HepG2 (cell line): ENCODE data around the gene IL2RA. TPM values are rescaled to one million over a fixed set of nuclear protein-coding genes. Genes with fewer than 3 reads are reported as not detected.

Source experiments
- FOSL2 ChIP-seq: sonication (generic); formaldehyde crosslinking; IDR thresholded peaks from 2 replicates; pipeline ENCODE4 v1.4.0; 2020; ENCODE audit warnings: missing genetic modification reagents
- HNF4G ChIP-seq, 2 experiments: sonication (generic) in 1 of 2; formaldehyde crosslinking in 1 of 2; IDR thresholded peaks; 2 replicates each; pipeline versions ENCODE4 v1.4.0 to v1.6.1; 2011 to 2020; ENCODE audit warnings: borderline replicate concordance in 2 of 2, low read depth in 2 of 2, mild to moderate bottlenecking in 2 of 2, low read length in 1 of 2, missing genetic modification reagents in 1 of 2, moderate library complexity in 1 of 2
- JARID2 ChIP-seq: sonication (generic); formaldehyde crosslinking; IDR thresholded peaks from 2 replicates; pipeline ENCODE4 v1.8.1; 2023; ENCODE audit warnings: missing genetic modification reagents, inconsistent platforms; ENCODE audit not compliant: insufficient replicate concordance
- MATR3 ChIP-seq: sonication (generic); formaldehyde crosslinking; IDR thresholded peaks from 2 replicates; pipeline ENCODE4 v1.4.0; 2020; ENCODE audit warnings: missing genetic modification reagents
- NAIF1 ChIP-seq: sonication (generic); formaldehyde crosslinking; IDR thresholded peaks from 2 replicates; pipeline ENCODE4 v1.5.0; 2020; ENCODE audit warnings: mild to moderate bottlenecking, missing genetic modification reagents, borderline replicate concordance
- NR2F2 ChIP-seq: IDR thresholded peaks from 2 replicates; pipeline ENCODE4 v1.6.1; 2012; ENCODE audit warnings: low read depth, inconsistent platforms, borderline replicate concordance
- RCOR2 ChIP-seq: IDR thresholded peaks from 2 replicates; pipeline ENCODE4 v1.6.1; 2016; ENCODE audit warnings: missing biosample characterization, missing genetic modification reagents
- TSC22D2 ChIP-seq: sonication (generic); formaldehyde crosslinking; IDR thresholded peaks from 2 replicates; pipeline ENCODE4 v1.5.1; 2020; ENCODE audit warnings: missing genetic modification reagents, mild to moderate bottlenecking, borderline replicate concordance
- U2AF2 ChIP-seq: fragments of 200-400 bp; formaldehyde crosslinking; IDR thresholded peaks from 2 replicates; pipeline ENCODE4 v1.6.1; 2017; ENCODE audit warnings: low read depth, mild to moderate bottlenecking, low read length
- ZNF138 ChIP-seq: sonication (generic); formaldehyde crosslinking; IDR thresholded peaks from 2 replicates; pipeline ENCODE4 v1.5.0; 2020; ENCODE audit warnings: mild to moderate bottlenecking, low read depth, missing genetic modification reagents
- ZNF747 ChIP-seq: sonication (generic); formaldehyde crosslinking; IDR thresholded peaks from 2 replicates; pipeline ENCODE4 v1.8.1; 2023; ENCODE audit warnings: missing genetic modification reagents, mild to moderate bottlenecking, borderline replicate concordance
- polyA plus RNA-seq, 8 experiments: library from polyadenylated mRNA; depleted of rRNA in 3 of 8; stranded (reverse) in 7 of 8; unstranded in 1 of 8; fragments of >200 nt; fragmentation: Illumina TruSeq in 4 of 8; extraction: Trizol in 4 of 8; gene quantifications; 2 replicates each; pipeline versions ENCODE4 v1.2.1 to v1.2.3, GENCODE V29; 2011 to 2016; ENCODE audit warnings: low read depth in 4 of 8, missing spikeins in 1 of 8, mixed read lengths in 1 of 8; ENCODE audit not compliant: insufficient read depth in 1 of 8
- total RNA-seq, 5 experiments: library from RNA; depleted of rRNA; stranded (reverse); fragments of >200 nt; fragmentation: Illumina TruSeq; extraction: Trizol; gene quantifications; 2 replicates each; pipeline ENCODE4 v1.2.3, GENCODE V29; 2016; ENCODE audit warnings: low read depth in 1 of 5
- TF ChIP-seq, protein P1 (sequence below), 2 experiments: sonication (generic) in 1 of 2; formaldehyde crosslinking in 1 of 2; IDR thresholded peaks; 2 replicates each; pipeline versions ENCODE4 v1.6.1 to v1.9.0; 2014 to 2022; ENCODE audit warnings: antibody characterized with exemption in 1 of 2, borderline replicate concordance in 1 of 2, inconsistent platforms in 1 of 2, low read depth in 1 of 2, missing genetic modification reagents in 1 of 2
- TF ChIP-seq, protein P2 (sequence below): sonication (generic); formaldehyde crosslinking; IDR thresholded peaks from 2 replicates; pipeline ENCODE4 v1.4.0; 2020; ENCODE audit warnings: low read depth, missing genetic modification reagents
- TF ChIP-seq, protein P3 (sequence below): sonication (generic); formaldehyde crosslinking; IDR thresholded peaks from 2 replicates; pipeline ENCODE4 v1.5.1; 2020; ENCODE audit warnings: missing genetic modification reagents, mild to moderate bottlenecking, borderline replicate concordance

IL2RA gene
- total and polyA plus RNA-seq, 2 of the 13 experiments (the other 11 are each of a cell fraction or from before 2014, with no cell fraction given), result not detected

DNA sequence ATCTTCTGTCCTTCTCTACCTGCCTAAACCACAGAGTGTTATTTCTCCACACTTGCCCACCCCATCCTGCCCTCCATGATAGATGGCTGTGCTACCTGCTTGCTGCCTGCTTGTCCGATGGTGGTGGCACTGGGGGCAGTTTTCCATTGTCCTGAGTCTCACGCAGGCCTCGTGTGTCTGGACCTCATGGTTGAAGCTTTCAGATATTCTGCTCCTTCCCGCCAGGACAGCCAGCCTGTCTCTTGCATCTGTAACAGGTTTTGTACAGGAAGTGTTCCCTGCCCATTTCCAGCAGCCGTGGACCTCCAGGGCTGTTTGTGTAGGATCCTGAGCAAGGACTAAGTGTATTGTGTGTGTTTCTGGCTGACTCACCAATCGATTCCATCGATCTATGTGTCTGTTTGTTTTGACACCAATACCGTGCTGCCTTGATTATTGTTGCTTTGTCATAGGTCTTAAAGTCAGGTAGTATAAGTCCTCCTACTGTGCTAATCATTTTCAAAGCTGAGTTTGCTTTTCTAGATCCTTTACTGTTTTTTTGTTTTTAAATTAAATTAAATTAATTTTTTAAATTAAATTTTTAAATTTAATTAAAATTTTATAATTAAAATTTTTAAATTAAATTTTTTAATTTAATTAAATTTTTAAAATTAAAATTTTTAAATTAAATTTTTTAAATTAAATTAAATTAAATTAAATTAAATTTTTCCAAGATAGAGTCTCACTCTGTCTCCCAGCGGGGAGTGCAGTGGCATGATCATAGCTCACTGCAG lies 93.3 kb downstream of the IL2RA start (continued):
- TF ChIP-seq, protein P1, sequence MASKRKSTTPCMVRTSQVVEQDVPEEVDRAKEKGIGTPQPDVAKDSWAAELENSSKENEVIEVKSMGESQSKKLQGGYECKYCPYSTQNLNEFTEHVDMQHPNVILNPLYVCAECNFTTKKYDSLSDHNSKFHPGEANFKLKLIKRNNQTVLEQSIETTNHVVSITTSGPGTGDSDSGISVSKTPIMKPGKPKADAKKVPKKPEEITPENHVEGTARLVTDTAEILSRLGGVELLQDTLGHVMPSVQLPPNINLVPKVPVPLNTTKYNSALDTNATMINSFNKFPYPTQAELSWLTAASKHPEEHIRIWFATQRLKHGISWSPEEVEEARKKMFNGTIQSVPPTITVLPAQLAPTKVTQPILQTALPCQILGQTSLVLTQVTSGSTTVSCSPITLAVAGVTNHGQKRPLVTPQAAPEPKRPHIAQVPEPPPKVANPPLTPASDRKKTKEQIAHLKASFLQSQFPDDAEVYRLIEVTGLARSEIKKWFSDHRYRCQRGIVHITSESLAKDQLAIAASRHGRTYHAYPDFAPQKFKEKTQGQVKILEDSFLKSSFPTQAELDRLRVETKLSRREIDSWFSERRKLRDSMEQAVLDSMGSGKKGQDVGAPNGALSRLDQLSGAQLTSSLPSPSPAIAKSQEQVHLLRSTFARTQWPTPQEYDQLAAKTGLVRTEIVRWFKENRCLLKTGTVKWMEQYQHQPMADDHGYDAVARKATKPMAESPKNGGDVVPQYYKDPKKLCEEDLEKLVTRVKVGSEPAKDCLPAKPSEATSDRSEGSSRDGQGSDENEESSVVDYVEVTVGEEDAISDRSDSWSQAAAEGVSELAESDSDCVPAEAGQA (IDR thresholded peaks at IDR 0.05; ENCODE audit: low read depth), result no peak
- TF ChIP-seq, protein P1 (CRISPR knock-in tag; IDR thresholded peaks at IDR 0.05; ENCODE audit: borderline replicate concordance), result no peak
- TF ChIP-seq TSC22D2 (CRISPR knock-in tag) (no peak), U2AF2 (no peak), MATR3 (CRISPR knock-in tag) (no peak), NAIF1 (no peak), JARID2 (CRISPR knock-in tag) (no peak), NR2F2 (peak; percentile 74), FOSL2 (CRISPR knock-in tag) (peak; percentile 100), RCOR2 (CRISPR knock-in tag) (peak; percentile 75), ZNF138 (CRISPR knock-in tag) (no peak), HNF4G (IDR thresholded peaks at IDR 0.05; ENCODE audit: borderline replicate concordance, low read depth, low read length) (0 out of 2 replicates have a peak, but pooled peaks have one; percentile 12), HNF4G (CRISPR knock-in tag; IDR thresholded peaks at IDR 0.05; ENCODE audit: borderline replicate concordance, low read depth) (no peak; the same call in 1 of the 2 replicates), ZNF747 (CRISPR knock-in tag) (no peak)
- TF ChIP-seq, protein P2, sequence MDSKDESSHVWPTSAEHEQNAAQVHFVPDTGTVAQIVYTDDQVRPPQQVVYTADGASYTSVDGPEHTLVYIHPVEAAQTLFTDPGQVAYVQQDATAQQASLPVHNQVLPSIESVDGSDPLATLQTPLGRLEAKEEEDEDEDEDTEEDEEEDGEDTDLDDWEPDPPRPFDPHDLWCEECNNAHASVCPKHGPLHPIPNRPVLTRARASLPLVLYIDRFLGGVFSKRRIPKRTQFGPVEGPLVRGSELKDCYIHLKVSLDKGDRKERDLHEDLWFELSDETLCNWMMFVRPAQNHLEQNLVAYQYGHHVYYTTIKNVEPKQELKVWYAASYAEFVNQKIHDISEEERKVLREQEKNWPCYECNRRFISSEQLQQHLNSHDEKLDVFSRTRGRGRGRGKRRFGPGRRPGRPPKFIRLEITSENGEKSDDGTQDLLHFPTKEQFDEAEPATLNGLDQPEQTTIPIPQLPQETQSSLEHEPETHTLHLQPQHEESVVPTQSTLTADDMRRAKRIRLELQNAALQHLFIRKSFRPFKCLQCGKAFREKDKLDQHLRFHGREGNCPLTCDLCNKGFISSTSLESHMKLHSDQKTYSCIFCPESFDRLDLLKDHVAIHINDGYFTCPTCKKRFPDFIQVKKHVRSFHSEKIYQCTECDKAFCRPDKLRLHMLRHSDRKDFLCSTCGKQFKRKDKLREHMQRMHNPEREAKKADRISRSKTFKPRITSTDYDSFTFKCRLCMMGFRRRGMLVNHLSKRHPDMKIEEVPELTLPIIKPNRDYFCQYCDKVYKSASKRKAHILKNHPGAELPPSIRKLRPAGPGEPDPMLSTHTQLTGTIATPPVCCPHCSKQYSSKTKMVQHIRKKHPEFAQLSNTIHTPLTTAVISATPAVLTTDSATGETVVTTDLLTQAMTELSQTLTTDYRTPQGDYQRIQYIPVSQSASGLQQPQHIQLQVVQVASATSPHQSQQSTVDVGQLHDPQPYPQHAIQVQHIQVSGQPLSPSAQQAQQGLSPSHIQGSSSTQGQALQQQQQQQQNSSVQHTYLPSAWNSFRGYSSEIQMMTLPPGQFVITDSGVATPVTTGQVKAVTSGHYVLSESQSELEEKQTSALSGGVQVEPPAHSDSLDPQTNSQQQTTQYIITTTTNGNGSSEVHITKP, result no peak
- TF ChIP-seq, protein P3, sequence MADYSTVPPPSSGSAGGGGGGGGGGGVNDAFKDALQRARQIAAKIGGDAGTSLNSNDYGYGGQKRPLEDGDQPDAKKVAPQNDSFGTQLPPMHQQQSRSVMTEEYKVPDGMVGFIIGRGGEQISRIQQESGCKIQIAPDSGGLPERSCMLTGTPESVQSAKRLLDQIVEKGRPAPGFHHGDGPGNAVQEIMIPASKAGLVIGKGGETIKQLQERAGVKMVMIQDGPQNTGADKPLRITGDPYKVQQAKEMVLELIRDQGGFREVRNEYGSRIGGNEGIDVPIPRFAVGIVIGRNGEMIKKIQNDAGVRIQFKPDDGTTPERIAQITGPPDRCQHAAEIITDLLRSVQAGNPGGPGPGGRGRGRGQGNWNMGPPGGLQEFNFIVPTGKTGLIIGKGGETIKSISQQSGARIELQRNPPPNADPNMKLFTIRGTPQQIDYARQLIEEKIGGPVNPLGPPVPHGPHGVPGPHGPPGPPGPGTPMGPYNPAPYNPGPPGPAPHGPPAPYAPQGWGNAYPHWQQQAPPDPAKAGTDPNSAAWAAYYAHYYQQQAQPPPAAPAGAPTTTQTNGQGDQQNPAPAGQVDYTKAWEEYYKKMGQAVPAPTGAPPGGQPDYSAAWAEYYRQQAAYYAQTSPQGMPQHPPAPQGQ (CRISPR knock-in tag), result no peak
